Dendritic cell treated with granulocyte-macrophage colony-stimulating factor and Interleukin-4, amounts not matched to agents 40 ng/mL and 50 ng/mL, for 4 days (primary cell): ENCODE data around the gene ASIC4.

Experiments
- H3K27ac Mint-ChIP-seq: one replicate; pipeline ENCODE4 v1.8.0; 2022; ENCODE audit warnings: mild to moderate bottlenecking, mixed read lengths
- H3K27me3 Mint-ChIP-seq: one replicate; pipeline ENCODE4 v1.8.0; 2022; ENCODE audit warnings: mild to moderate bottlenecking, mixed read lengths
- H3K36me3 Mint-ChIP-seq: one replicate; pipeline ENCODE4 v1.8.0; 2022; ENCODE audit warnings: low read depth, mixed read lengths
- H3K4me1 Mint-ChIP-seq: one replicate; pipeline ENCODE4 v1.8.0; 2022; ENCODE audit warnings: low read depth, mixed read lengths
- H3K4me3 Mint-ChIP-seq: one replicate; pipeline ENCODE4 v1.8.0; 2022; ENCODE audit warnings: mild to moderate bottlenecking, moderate library complexity, mixed read lengths
- H3K9me3 Mint-ChIP-seq: one replicate; pipeline ENCODE4 v1.8.0; 2022; ENCODE audit warnings: mixed read lengths
- intact Hi-C: fragments of 100-400 bp; cut with micrococcal nuclease; formaldehyde crosslinking; loops from one replicate; pipeline ENCODE4 v1.15.0; 2022

The ASIC4 gene

GRCh38 chr2:219522111-219523030, 8.1 kb downstream of the ASIC4 start:
- intact Hi-C loops = no loop called here
- Mint-ChIP-seq H3K4me3 (no peak overlapping the region), H3K27ac (no peak overlapping the region)

GRCh38 chr2:219523031-219523671, 8.9 kb downstream of the ASIC4 start:
- H3K36me3 Mint-ChIP-seq = no peaks in the 10 kb centered on the region
- peaks cover 93% of the 10 kb centered on the region for H3K27me3 Mint-ChIP-seq
- H3K4me3 Mint-ChIP-seq = no peak overlapping the region
- peaks cover 9% of the 10 kb centered on the region for H3K4me1 Mint-ChIP-seq
- intact Hi-C loops = no loop called here
- no peak overlapping the region for H3K27ac Mint-ChIP-seq
- no peaks in the 10 kb centered on the region for H3K9me3 Mint-ChIP-seq

More at GRCh38 chr2:219522111-219523030, 8.1 kb downstream of the ASIC4 start:
- Mint-ChIP-seq H3K27me3 (peaks cover 93% of the 10 kb centered on the region), H3K4me1 (peaks cover 9% of the 10 kb centered on the region), H3K36me3 (no peaks in the 10 kb centered on the region), H3K9me3 (no peaks in the 10 kb centered on the region)

- no peaks in the 10 kb centered on the region for H3K36me3 Mint-ChIP-seq
- intact Hi-C loops = no loop called here
- peaks cover 9% of the 10 kb centered on the region for H3K4me1 Mint-ChIP-seq
- H3K9me3 Mint-ChIP-seq = no peaks in the 10 kb centered on the region
- no peak overlapping the region for H3K27ac Mint-ChIP-seq
- H3K4me3 Mint-ChIP-seq = no peak overlapping the region
- H3K27me3 Mint-ChIP-seq = peaks cover 94% of the 10 kb centered on the region
These were observed 10.5 kb downstream of the ASIC4 start for GRCh38 chr2:219524817-219525216.

GRCh38 chr2:219525533-219526232, 11.4 kb downstream of the ASIC4 start:
- no peak overlapping the region for H3K27ac Mint-ChIP-seq
- no peaks in the 10 kb centered on the region for H3K9me3 Mint-ChIP-seq
- peaks cover 94% of the 10 kb centered on the region for H3K27me3 Mint-ChIP-seq
- H3K4me1 Mint-ChIP-seq = peaks cover 14% of the 10 kb centered on the region
- no peak overlapping the region for H3K4me3 Mint-ChIP-seq
- intact Hi-C loops = no loop called here
- no peaks in the 10 kb centered on the region for H3K36me3 Mint-ChIP-seq

- Mint-ChIP-seq H3K9me3 (no peaks in the 10 kb centered on the region), H3K36me3 (no peaks in the 10 kb centered on the region), H3K4me3 (no peak overlapping the region), H3K4me1 (peaks cover 14% of the 10 kb centered on the region), H3K27me3 (peaks cover 93% of the 10 kb centered on the region), H3K27ac (no peak overlapping the region)
- intact Hi-C loops = no loop called here
These were observed 12.2 kb downstream of the ASIC4 start for GRCh38 chr2:219526320-219527075.

- Mint-ChIP-seq H3K9me3 (no peaks in the 10 kb centered on the region), H3K36me3 (no peaks in the 10 kb centered on the region), H3K27ac (no peak overlapping the region), H3K27me3 (peaks cover 91% of the 10 kb centered on the region), H3K4me3 (no peak overlapping the region), H3K4me1 (peaks cover 8% of the 10 kb centered on the region)
- intact Hi-C loops = no loop called here
These were observed 12.8 kb downstream of the ASIC4 start for GRCh38 chr2:219527076-219527394.

- H3K36me3 Mint-ChIP-seq = no peaks in the 10 kb centered on the region
These were observed 13.2 kb downstream of the ASIC4 start for GRCh38 chr2:219527472-219527871.

GRCh38 chr2:219530048-219530963, 16.0 kb downstream of the ASIC4 start:
- no peak overlapping the region for H3K27ac Mint-ChIP-seq
- no peaks in the 10 kb centered on the region for H3K36me3 Mint-ChIP-seq
- intact Hi-C loops = loop anchor here (1.0 to 2.0 kb wide), 4 partner anchors 35 to 128 kb away; no protein-coding TSS in a partner anchor
- no peak overlapping the region for H3K4me3 Mint-ChIP-seq
- H3K4me1 Mint-ChIP-seq = peaks cover 6% of the 10 kb centered on the region
- no peaks in the 10 kb centered on the region for H3K9me3 Mint-ChIP-seq
- H3K27me3 Mint-ChIP-seq = peaks cover 77% of the 10 kb centered on the region

More at GRCh38 chr2:219527472-219527871, 13.2 kb downstream of the ASIC4 start:
- Mint-ChIP-seq H3K4me1 (peaks cover 6% of the 10 kb centered on the region), H3K4me3 (no peak overlapping the region), H3K9me3 (no peaks in the 10 kb centered on the region), H3K27me3 (peaks cover 90% of the 10 kb centered on the region), H3K27ac (no peak overlapping the region)
- intact Hi-C loops = no loop called here

GRCh38 chr2:219531639-219532377, 17.5 kb downstream of the ASIC4 start:
- Mint-ChIP-seq H3K36me3 (no peaks in the 10 kb centered on the region), H3K27me3 (peaks cover 69% of the 10 kb centered on the region), H3K9me3 (no peaks in the 10 kb centered on the region), H3K27ac (no peak overlapping the region), H3K4me3 (no peak overlapping the region), H3K4me1 (peaks cover 6% of the 10 kb centered on the region)
- intact Hi-C loops = loop anchor here (2.0 kb wide), 1 partner anchor 129 kb away; no protein-coding TSS in a partner anchor

GRCh38 chr2:219532378-219532649, 18.0 kb downstream of the ASIC4 start:
- H3K27me3 Mint-ChIP-seq = peaks cover 69% of the 10 kb centered on the region
- H3K27ac Mint-ChIP-seq = no peak overlapping the region
- H3K4me3 Mint-ChIP-seq = no peak overlapping the region
- H3K4me1 Mint-ChIP-seq = peaks cover 6% of the 10 kb centered on the region
- H3K9me3 Mint-ChIP-seq = no peaks in the 10 kb centered on the region
- no peaks in the 10 kb centered on the region for H3K36me3 Mint-ChIP-seq
- intact Hi-C loops = no loop called here

- peaks cover 6% of the 10 kb centered on the region for H3K4me1 Mint-ChIP-seq
- H3K9me3 Mint-ChIP-seq = no peaks in the 10 kb centered on the region
- no peak overlapping the region for H3K4me3 Mint-ChIP-seq
- no peak overlapping the region for H3K27ac Mint-ChIP-seq
- intact Hi-C loops = no loop called here
- H3K27me3 Mint-ChIP-seq = peaks cover 59% of the 10 kb centered on the region
- H3K36me3 Mint-ChIP-seq = no peaks in the 10 kb centered on the region
These were observed 19.8 kb downstream of the ASIC4 start for GRCh38 chr2:219533930-219534661.

- no peaks in the 10 kb centered on the region for H3K4me1 Mint-ChIP-seq
- H3K27ac Mint-ChIP-seq = no peak overlapping the region
- H3K27me3 Mint-ChIP-seq = peaks cover 51% of the 10 kb centered on the region
- intact Hi-C loops = no loop called here
- no peaks in the 10 kb centered on the region for H3K36me3 Mint-ChIP-seq
- H3K4me3 Mint-ChIP-seq = no peak overlapping the region
- H3K9me3 Mint-ChIP-seq = no peaks in the 10 kb centered on the region
These were observed 22.1 kb downstream of the ASIC4 start for GRCh38 chr2:219536425-219536824.
